ENCODE measurements around the gene PLEKHH3. TPM values are rescaled to one million over a fixed set of nuclear protein-coding genes. Genes with fewer than 3 reads are reported as not detected.

The PLEKHH3 gene
- total RNA-seq, 1 experiment from 2014 or later, result 66.3 TPM

DNA sequence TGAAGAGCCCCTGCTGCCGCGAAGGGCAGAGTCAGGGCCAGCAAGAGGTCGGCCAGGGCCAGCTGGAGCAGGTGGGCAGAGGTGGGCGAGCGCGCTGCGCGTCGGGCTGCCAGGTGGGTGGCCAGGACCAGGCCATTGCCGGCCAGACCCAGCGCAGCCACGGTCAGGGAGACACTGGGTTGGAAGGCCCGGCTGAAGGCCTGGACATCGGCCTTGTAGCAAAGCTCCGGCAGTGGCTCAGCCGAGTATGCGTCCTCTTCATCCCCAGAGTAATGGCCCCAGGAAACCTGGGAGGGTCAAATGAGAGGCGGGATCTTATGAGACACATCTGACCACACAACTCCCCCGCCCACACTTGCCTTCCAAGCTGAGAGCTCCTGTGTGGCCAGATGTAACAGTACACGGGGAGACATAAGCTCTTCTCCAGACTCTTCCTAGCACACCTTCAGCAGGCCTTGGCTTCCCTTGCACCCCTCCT is 3.6 kb upstream of the PLEKHH3 start (continued):
- TF ChIP-seq, protein P1, sequence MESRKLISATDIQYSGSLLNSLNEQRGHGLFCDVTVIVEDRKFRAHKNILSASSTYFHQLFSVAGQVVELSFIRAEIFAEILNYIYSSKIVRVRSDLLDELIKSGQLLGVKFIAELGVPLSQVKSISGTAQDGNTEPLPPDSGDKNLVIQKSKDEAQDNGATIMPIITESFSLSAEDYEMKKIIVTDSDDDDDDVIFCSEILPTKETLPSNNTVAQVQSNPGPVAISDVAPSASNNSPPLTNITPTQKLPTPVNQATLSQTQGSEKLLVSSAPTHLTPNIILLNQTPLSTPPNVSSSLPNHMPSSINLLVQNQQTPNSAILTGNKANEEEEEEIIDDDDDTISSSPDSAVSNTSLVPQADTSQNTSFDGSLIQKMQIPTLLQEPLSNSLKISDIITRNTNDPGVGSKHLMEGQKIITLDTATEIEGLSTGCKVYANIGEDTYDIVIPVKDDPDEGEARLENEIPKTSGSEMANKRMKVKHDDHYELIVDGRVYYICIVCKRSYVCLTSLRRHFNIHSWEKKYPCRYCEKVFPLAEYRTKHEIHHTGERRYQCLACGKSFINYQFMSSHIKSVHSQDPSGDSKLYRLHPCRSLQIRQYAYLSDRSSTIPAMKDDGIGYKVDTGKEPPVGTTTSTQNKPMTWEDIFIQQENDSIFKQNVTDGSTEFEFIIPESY (IDR thresholded peaks at IDR 0.05; ENCODE audit: extremely low read depth, insufficient replicate concordance, low read length), result no peak
- TF ChIP-seq JUND (IDR thresholded peaks at IDR 0.05), result no peak

- H3K4me2 ChIP-seq (ENCODE audit: low read length), result peak overlapping the region; percentile 85
- H3K36me3 ChIP-seq (ENCODE audit: control insufficient read depth in 1 of 2, insufficient read depth in 2 of 2, low read length in 2 of 2), result no peaks in the 10 kb centered on the region
- no peaks in the 10 kb centered on the region for H4K20me1 ChIP-seq (ENCODE audit: insufficient read depth)
- peak overlapping the region; percentile 96 for H3K27ac ChIP-seq (ENCODE audit: low read depth, low read length)
- RAD21 ChIA-PET (ENCODE audit: low non-redundant PET in 1 of 2, low total read pairs in 2 of 2, uncharacterized antibody in 2 of 2, unreplicated experiment in 2 of 2), result interaction anchor here (1.0 to 3.8 kb wide), 5 partner anchors 13 to 102 kb away, joined by 3 to 25 read pairs (median 6); partner anchors contain the start of gene PSMC3IP (in 2 of the 2)
- no TSS peak for BruUV-seq (replicated peaks)
- peak; percentile 48 for ATAC-seq
- POLR2A ChIA-PET, result interaction anchor here (0.7 to 3.6 kb wide), 5 partner anchors 61 to 689 kb away, joined by 3 to 16 read pairs (median 5); partner anchors contain the start of genes PSMC3IP, RETREG3 and TUBG1
- CTCF ChIA-PET, result interaction anchor here (0.6 to 6.4 kb wide), 17 partner anchors 11 to 223 kb away, joined by 3 to 136 read pairs (median 4); partner anchors contain the start of genes PSMC3IP, RETREG3, TUBG1 and TUBG2
- H3K27me3 ChIP-seq (ENCODE audit: insufficient read depth, low read length), result no peaks in the 10 kb centered on the region
- no peak overlapping the region for H2AFZ ChIP-seq (ENCODE audit: low read depth, low read length, poor library complexity, severe bottlenecking)
- H3K4me3 ChIP-seq (replicated peaks in 1 of 2; ENCODE audit: low read depth in 1 of 2, low read length in 2 of 2), result peak overlapping the region; percentile 62 to 75
- peak overlapping the region; percentile 76 for H3K9ac ChIP-seq (ENCODE audit: low read length)
- DNase-seq (ENCODE audit: low read depth, low spot score), result no peak
- H3K79me2 ChIP-seq (ENCODE audit: insufficient read depth, low read length), result peaks cover 20% of the 10 kb centered on the region
- no peaks in the 10 kb centered on the region for H3K9me2 ChIP-seq (ENCODE audit: insufficient read depth)
- H3K9me3 ChIP-seq (ENCODE audit: control insufficient read depth in 1 of 2, insufficient read depth in 1 of 2, low read depth in 1 of 2, low read length in 2 of 2), result no peaks in the 10 kb centered on the region
- H3K4me1 ChIP-seq (ENCODE audit: control insufficient read depth in 1 of 2, insufficient read depth in 2 of 2, low read length in 2 of 2), result peaks cover 37 to 69% of the 10 kb centered on the region in 2 experiments
- intact Hi-C loops (cut with micrococcal nuclease), result loop anchor here (1.0 to 5.0 kb wide), 3 partner anchors 57 to 101 kb away; partner anchors contain the start of genes RETREG3 and TUBG1
- peak; percentile 58 for TF ChIP-seq POLR2AphosphoS5 (IDR thresholded peaks at IDR 0.05; ENCODE audit: low read depth, low read length)
- no peak for TF ChIP-seq ZNF274 (IDR thresholded peaks at IDR 0.05; ENCODE audit: low read depth, low read length)
- TF ChIP-seq MAX (IDR thresholded peaks at IDR 0.05), result peak; percentile 99
- no peak for TF ChIP-seq EZH2phosphoT487 (IDR thresholded peaks at IDR 0.05; ENCODE audit: borderline replicate concordance)
- no peak for TF ChIP-seq FOSL1 (IDR thresholded peaks at IDR 0.05; ENCODE audit: low read depth)
- peak; percentile 82 for TF ChIP-seq YY1 (IDR thresholded peaks at IDR 0.05; ENCODE audit: extremely low read depth, insufficient replicate concordance, low read depth, low read length)
- no peak for TF ChIP-seq ELF1 (IDR thresholded peaks at IDR 0.05; ENCODE audit: borderline replicate concordance, low read depth)
- TF ChIP-seq SRF (IDR thresholded peaks at IDR 0.05; ENCODE audit: low read depth), result no peak
- TF ChIP-seq SIN3A (IDR thresholded peaks at IDR 0.05; ENCODE audit: low read depth), result 0 out of 2 replicates have a peak, but pooled peaks have one; percentile 29
- TF ChIP-seq, protein P1 (IDR thresholded peaks at IDR 0.05; ENCODE audit: extremely low read depth, insufficient replicate concordance, low read length), result no peak
- no peak for TF ChIP-seq SP1 (IDR thresholded peaks at IDR 0.05; ENCODE audit: low read depth)
- no peak for TF ChIP-seq EZH2 (IDR thresholded peaks at IDR 0.05)
- TF ChIP-seq CBX3 (IDR thresholded peaks at IDR 0.05; ENCODE audit: low read depth), result peak; percentile 96
- no peak for TF ChIP-seq TCF7L2 (IDR thresholded peaks at IDR 0.05; ENCODE audit: borderline replicate concordance, extremely low read depth, insufficient read depth, insufficient read length)
- TF ChIP-seq ZFX (IDR thresholded peaks at IDR 0.05), result peak; percentile 93
- no peak for TF ChIP-seq POLR2A (IDR thresholded peaks at IDR 0.05; ENCODE audit: borderline replicate concordance, extremely low read depth, insufficient read depth, insufficient read length)
- no peak for TF ChIP-seq EGR1 (IDR thresholded peaks at IDR 0.05; ENCODE audit: low read depth)
These were observed 2.9 kb upstream of the PLEKHH3 start for GRCh38 chr17:42679492-42680330.

All from HCT116 (cell line).